Omental fat pad (tissue), 4 donors: Measurements from ENCODE around the gene BCAP31. TPM values are rescaled to one million over a fixed set of nuclear protein-coding genes. Genes with fewer than 3 reads are reported as not detected.
A peak's percentile ranks its signal among the peaks of the same experiment; 100 is the strongest.

Experiments
- ATAC-seq: fragments of 150-250 bp; one replicate; pipeline ENCODE4 v1.9.1; 2016; ENCODE audit warnings: mild to moderate bottlenecking, moderate library complexity; ENCODE audit not compliant: low FRiP score
- DNase-seq: peaks from one replicate; pipeline ENCODE4 v3.0.0-alpha.2; 2019; ENCODE audit warnings: low spot score
- total RNA-seq, 4 donors: library from RNA; depleted of rRNA; stranded (reverse); fragments of >200 nt; gene quantifications; one replicate each; pipeline ENCODE4 v1.1.0, GENCODE V29; 2016
- TF ChIP-seq, protein P1 (sequence below), 3 donors: fragments of 450-650 bp; IDR thresholded peaks; one replicate each; pipeline ENCODE4 v1.5.1; 2016 to 2017; ENCODE audit warnings: antibody characterized with exemption in 3 of 3, mild to moderate bottlenecking in 3 of 3, moderate library complexity in 2 of 3

BCAP31 gene
- total RNA-seq, 4 donors from 2014 or later, result 119 to 421 (median 240) TPM

DNA sequence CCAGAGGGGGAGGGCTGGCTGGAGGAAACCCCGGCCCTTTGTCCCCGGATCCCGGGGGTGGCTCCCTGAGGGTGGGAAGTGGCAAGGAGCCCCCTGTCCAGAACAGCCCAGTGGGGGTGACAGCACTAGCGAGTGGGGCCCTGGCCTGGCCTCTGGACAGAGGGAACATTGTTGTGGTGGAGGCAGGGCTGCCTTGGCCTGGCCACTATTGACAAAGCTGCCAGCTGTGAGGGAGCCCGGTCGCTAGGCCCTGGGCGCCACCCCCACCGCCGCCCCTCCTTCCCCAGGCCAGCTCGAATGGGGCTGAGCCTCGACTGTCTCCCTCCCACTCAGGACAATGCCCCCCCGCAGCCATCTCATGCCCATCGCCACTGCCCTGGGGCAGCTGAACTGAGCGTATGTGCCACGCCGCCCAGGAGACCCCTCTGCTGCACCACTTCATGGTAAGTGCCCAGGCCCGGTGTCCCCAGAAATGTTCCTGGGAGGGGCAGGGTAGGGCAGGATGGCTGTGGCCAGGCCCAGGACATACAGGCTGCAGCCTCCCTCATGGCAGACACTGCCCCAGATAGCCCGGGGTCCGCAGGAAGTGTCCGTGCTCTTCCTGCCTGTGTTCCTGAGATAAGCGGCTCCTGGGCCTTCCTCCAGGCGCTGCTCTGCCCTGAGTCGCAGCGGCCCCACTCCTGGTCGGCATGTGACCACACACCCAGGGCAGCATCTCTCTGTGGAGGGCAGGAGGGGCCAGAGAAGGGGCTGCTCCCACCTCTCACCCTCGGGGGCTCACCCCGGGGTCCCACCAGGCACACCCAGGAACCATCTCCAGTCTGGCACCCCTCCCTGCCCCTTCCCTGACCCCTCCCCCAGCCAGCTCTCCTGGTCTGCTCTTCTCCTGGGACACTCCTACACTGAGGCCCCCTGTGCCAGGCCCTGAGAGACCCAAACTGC, 41.2 kb upstream of the BCAP31 start:
- no peak for ATAC-seq

DNA sequence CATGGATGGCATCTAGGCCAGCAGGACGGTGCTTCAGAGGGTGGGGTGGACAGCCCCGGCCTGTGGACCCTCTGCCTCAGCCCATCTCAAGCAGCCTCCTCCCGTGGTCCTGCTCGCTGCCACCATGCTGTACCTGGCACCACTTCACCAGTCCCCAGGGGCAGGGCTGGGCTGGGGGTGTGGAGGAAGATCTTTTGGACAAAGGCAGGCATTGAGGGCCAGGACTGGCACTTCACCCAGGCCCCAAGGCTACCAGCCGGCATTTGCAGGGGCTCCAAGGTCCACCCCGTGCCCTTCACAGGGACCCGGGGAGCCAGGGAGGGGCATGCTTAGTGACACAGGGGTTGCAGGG, 40.6 kb upstream of the BCAP31 start:
- TF ChIP-seq, protein P1, sequence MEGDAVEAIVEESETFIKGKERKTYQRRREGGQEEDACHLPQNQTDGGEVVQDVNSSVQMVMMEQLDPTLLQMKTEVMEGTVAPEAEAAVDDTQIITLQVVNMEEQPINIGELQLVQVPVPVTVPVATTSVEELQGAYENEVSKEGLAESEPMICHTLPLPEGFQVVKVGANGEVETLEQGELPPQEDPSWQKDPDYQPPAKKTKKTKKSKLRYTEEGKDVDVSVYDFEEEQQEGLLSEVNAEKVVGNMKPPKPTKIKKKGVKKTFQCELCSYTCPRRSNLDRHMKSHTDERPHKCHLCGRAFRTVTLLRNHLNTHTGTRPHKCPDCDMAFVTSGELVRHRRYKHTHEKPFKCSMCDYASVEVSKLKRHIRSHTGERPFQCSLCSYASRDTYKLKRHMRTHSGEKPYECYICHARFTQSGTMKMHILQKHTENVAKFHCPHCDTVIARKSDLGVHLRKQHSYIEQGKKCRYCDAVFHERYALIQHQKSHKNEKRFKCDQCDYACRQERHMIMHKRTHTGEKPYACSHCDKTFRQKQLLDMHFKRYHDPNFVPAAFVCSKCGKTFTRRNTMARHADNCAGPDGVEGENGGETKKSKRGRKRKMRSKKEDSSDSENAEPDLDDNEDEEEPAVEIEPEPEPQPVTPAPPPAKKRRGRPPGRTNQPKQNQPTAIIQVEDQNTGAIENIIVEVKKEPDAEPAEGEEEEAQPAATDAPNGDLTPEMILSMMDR (IDR thresholded peaks at IDR 0.05), result no peak
- DNase-seq, result no peak
- ATAC-seq, result no peak

More for the DNA sequence above, 41.2 kb upstream of the BCAP31 start:
- TF ChIP-seq, protein P1 (IDR thresholded peaks at IDR 0.05), result no peak
- no peak for DNase-seq

DNA sequence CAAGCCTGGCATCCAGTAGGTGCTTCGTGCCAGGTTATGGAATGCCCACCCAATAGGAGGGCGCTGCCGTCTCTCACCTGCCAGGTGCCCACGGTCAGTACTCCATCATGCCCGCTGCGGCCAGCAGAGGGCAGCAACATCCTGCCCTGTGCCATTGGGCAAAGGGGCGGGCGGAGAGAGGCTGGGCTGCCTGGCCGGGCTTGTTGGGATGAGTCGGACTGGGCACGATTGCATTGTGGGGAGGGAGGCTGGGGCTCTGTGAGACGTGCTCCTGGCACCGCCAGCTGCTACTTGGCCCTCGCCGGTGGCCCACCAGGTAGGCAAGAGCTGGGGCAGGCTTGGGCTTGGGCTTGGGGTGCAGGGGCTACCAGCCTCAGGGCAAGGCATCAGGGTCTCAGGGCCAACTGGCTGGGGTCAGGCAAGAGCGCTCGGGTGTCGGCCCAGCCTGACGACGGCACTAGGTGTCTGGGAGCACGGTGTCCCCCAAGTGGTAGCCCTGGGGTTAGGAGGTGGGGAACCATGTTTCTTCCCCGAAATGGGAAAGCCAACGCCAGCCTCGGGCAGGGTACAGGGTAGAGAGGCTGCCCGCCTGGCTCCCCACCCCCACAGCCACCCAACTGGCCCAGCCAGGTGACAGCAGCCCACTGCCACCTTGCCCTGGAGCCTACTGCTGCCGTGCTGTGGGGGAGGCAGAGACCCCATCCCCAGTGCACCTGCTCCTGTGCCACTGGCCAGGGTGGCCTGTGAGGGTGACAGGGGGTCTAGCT, 40.0 kb upstream of the BCAP31 start, which contains the start of gene PLXNB3:
Gene PLXNB3, plus strand, starts transcription at position 261 of the 767 bp plus-strand sequence. CDS start 1,287 bp downstream, outside the sequence.
- TF ChIP-seq, protein P1 (IDR thresholded peaks at IDR 0.05), result peak in 1 of 3 donors; percentile 54
- peak; percentile 84 for ATAC-seq
- peak; percentile 66 for DNase-seq

DNA sequence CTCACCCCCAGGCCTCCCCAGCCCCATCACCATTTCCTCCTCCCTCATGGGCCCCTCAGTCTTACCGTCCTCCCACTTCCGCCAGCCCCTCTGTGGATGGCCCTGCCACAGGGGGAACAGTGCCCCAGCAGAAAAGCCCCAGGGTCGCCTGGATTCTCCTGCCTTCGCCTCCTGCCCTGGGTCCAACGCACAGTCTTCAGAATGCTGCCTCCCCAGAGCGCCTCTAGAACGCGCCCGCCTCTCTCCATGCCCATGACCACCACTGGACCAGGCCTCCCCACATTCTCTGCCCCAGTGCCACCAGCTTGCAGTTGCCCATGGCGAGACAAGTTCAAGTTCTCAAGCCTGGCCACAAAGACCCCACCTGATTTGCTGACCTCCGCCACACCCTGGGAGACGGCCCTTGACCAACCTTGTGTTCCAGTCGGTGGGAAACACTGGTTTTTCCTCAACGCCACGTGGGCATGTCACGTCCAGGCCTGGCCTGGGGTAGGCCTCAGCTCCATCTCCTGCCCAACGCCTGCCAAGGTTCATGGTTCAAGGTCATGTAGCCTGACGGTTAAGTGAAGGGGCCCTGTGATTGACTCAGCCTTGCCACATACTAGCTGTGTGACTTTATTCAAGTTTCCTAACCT, 39.2 kb upstream of the BCAP31 start:
- DNase-seq (no peak), ATAC-seq (no peak)
- TF ChIP-seq, protein P1 (IDR thresholded peaks at IDR 0.05), result no peak

DNA sequence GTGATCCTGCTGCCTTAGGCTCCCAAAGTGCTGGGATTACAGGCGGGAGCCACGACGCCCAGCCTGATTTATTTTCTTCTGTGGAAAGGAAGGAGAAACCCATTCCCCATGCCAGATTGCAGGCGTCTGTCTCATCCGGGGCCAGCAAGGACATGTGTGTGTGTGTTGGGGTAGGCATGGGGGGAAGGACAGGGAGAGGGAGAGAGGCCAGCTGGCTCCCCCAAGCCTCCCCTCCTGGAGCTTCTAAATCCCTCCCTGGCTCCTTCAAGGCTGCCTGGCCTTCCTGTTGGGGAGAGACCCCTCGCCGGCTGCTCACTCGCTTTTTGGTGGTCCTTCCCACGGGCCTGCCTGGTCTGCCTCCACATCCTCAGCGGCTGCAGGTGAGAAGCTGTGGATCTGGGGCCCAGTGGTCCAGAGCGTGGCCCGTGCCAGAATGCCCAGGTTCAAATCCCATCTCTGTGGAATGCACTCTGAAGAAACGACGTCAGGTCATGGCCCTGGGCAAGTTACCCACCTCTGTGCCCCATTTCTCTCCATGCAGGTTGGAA, 38.5 kb upstream of the BCAP31 start:
- DNase-seq, result no peak
- TF ChIP-seq, protein P1 (IDR thresholded peaks at IDR 0.05), result no peak
- no peak for ATAC-seq

DNA sequence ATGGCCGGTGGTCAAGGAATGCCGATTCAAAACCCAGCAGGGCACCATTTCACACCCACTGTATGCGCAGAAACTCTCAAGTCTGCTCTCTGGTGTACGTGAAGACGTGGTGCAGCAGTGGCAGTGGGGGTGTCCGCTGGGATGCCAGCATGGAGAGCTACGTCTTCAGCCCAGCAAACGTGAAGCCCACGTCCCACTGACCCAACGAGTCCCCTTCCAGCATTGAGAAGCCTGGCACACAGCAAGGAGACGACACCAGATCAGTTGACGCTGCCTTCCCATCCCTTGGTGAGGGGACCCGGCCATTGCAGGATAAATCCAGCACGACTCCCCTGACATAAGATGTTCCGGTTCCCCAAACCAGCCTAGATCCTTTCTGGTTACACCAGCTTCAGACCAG, 37.7 kb upstream of the BCAP31 start:
- no peak for DNase-seq
- TF ChIP-seq, protein P1 (IDR thresholded peaks at IDR 0.05), result no peak
- no peak for ATAC-seq
